Measurements from ENCODE around the gene AFM.

The AFM gene

GRCh38 chr4:73454920-73455319 lies 26.6 kb upstream of the AFM start:
- in situ Hi-C loops (cut with MboI; ENCODE audit: low sequenced_read_pairs, unreplicated experiment) = no loop called here
- no peak for DNase-seq (ENCODE audit: low spot score)
- TF ChIP-seq CTCF (IDR thresholded peaks at IDR 0.05; ENCODE audit: borderline replicate concordance, control extremely low read depth, extremely low read depth, insufficient read depth, missing control alignments) = no peak

DNA sequence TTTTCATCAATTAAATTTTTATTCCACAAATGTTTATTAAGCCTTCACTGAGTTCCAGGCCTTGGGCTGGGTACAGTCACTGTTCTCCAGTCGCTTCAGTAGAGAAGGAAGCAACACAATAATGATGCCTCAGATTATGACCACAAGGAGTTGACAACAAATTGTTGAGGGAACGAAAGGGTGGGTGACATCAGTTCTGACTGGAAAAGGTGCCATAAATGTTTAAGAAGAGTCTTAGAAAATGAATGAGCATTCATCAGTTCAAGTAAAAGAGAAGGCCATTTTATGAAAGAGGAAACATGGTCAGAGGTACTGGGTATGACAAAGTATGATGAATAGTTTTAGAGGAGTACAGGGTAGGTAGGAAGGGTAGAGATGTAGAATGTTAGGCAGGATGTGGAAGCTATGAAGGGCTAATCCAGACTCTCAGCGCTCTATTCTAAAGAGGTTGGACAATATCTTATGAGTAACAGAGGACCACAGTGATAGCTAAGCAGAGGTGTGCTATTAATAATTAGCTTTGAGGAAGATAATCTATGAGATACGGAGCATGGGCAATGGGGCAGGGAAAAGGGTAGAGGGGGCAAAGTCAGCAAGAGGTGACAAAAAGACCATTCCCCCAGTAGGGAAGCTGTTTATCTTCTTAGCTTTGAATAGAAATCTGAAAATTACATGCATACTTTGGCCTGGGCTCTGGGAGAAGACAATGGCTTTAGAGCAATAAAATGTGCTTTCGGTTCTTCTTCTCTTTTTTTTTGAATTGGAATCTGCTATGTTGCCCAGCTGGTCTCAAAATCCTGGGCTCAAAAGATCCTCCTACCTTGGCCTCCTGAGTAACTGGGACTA lies 25.1 kb upstream of the AFM start:
- no peak for DNase-seq (ENCODE audit: low spot score)
- TF ChIP-seq CTCF (IDR thresholded peaks at IDR 0.05; ENCODE audit: borderline replicate concordance, control extremely low read depth, extremely low read depth, insufficient read depth, missing control alignments) = no peak
- in situ Hi-C loops (cut with MboI; ENCODE audit: low sequenced_read_pairs, unreplicated experiment) = no loop called here

GRCh38 chr4:73458184-73459047 lies 23.1 kb upstream of the AFM start:
- in situ Hi-C loops (cut with MboI; ENCODE audit: low sequenced_read_pairs, unreplicated experiment) = no loop called here
- no peak for TF ChIP-seq CTCF (IDR thresholded peaks at IDR 0.05; ENCODE audit: borderline replicate concordance, control extremely low read depth, extremely low read depth, insufficient read depth, missing control alignments)
- no peak for DNase-seq (ENCODE audit: low spot score)

- no peak for TF ChIP-seq CTCF (IDR thresholded peaks at IDR 0.05; ENCODE audit: borderline replicate concordance, control extremely low read depth, extremely low read depth, insufficient read depth, missing control alignments)
- in situ Hi-C loops (cut with MboI; ENCODE audit: low sequenced_read_pairs, unreplicated experiment) = no loop called here
- no peak for DNase-seq (ENCODE audit: low spot score)
Measured at GRCh38 chr4:73459048-73459421, 22.5 kb upstream of the AFM start.

DNA sequence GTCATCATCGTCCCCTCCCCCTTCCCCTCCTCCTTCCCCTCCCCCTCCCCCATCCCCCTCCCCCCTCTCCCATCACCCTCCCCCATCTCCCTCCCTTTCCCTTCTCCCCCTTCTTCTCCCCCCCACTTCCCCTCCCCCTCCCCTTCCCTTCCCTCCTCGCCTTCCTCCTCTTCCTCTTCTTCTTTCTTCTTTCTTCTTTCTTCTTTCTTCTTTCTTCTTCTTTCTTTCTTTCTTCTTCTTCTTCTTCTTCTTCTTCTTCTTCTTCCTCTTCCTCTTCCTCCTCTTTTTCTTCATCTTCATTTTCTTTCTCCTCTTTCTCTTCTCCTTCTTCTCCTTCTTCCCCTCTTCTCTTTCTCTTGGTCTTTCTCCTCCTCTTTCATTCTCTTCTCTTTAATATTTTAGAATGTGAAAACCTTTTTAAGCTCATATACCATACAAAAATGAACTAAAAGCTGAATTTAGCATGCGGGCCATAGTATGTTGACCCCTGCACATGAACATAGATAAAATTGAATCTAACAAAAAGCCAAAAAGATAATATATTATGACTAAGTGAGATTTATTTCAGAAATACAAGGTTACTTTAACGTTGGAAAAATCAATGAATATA lies 20.5 kb upstream of the AFM start:
- in situ Hi-C loops (cut with MboI; ENCODE audit: low sequenced_read_pairs, unreplicated experiment) = no loop called here
- TF ChIP-seq CTCF (IDR thresholded peaks at IDR 0.05; ENCODE audit: borderline replicate concordance, control extremely low read depth, extremely low read depth, insufficient read depth, missing control alignments) = no peak

DNA sequence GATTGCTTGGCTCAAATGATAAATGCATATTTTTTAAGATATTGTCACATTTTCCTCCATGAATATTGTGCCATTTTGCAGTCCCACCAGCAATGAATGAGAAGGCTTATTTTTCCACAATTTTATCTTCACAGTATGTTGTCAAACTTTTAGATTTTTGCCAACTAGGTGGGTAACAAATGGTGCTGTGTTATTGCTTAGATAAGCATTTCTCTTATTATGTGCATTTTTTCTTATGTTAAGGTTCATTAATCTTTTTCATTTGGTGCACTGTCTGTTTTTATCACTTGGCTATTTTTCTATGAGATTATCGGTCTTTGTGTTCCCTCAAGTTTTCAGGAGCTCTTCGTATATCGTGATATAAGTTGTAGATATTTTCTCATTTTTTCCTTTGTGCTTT lies 13.4 kb upstream of the AFM start:
- in situ Hi-C loops (cut with MboI; ENCODE audit: low sequenced_read_pairs, unreplicated experiment) = no loop called here
- no peak for DNase-seq (ENCODE audit: low spot score)
- no peak for TF ChIP-seq CTCF (IDR thresholded peaks at IDR 0.05; ENCODE audit: borderline replicate concordance, control extremely low read depth, extremely low read depth, insufficient read depth, missing control alignments)

More for the DNA sequence above, 20.5 kb upstream of the AFM start:
- DNase-seq (ENCODE audit: low spot score) = no peak

Data from GM13976 (cell line).